Keratinocyte (primary cell): Measurements from ENCODE around the gene SLC29A1. TPM values are rescaled to one million over a fixed set of nuclear protein-coding genes. Genes with fewer than 3 reads are reported as not detected.

ENCODE experiments used
- DNase-seq: peaks from one replicate; pipeline ENCODE4 v3.0.0-alpha.2; 2011; ENCODE audit warnings: low read depth, missing footprints, low spot score
- FAIRE-seq: peaks from 2 replicates; lab custom pipeline; 2011; peaks lifted over from hg19 to GRCh38; lab: Jason Lieb, UNC
- H2AFZ ChIP-seq: 2 replicates; pipeline ENCODE4 v1.6.0; 2012; ENCODE audit warnings: low read length, control low read depth, inconsistent platforms; ENCODE audit not compliant: control insufficient read depth
- H3K27ac ChIP-seq: 2 replicates; pipeline ENCODE4 v1.5.1; 2011; ENCODE audit warnings: low read length; ENCODE audit not compliant: control insufficient read depth, insufficient read depth
- H3K27me3 ChIP-seq: 3 replicates; pipeline ENCODE4 v1.6.0; 2011; ENCODE audit warnings: low read length; ENCODE audit not compliant: control insufficient read depth, insufficient read depth; ENCODE audit errors: extremely low read depth
- H3K36me3 ChIP-seq, 2 experiments: 2 replicates in 1 of 2; 3 replicates in 1 of 2; pipeline ENCODE4 v1.5.1; 2011; ENCODE audit warnings: low read length in 2 of 2, mild to moderate bottlenecking in 1 of 2; ENCODE audit not compliant: control insufficient read depth in 2 of 2, insufficient read depth in 2 of 2; ENCODE audit errors: extremely low read depth in 1 of 2
- H3K4me1 ChIP-seq: 3 replicates; pipeline ENCODE4 v1.5.1; 2011; ENCODE audit warnings: low read length; ENCODE audit not compliant: control insufficient read depth, insufficient read depth; ENCODE audit errors: extremely low read depth
- H3K4me2 ChIP-seq: 3 replicates; pipeline ENCODE4 v1.6.0; 2011; ENCODE audit warnings: low read depth, low read length; ENCODE audit not compliant: control insufficient read depth, insufficient read depth; ENCODE audit errors: extremely low read depth
- H3K4me3 ChIP-seq, 3 experiments: fragments of 200-600 bp in 1 of 3; sonication (generic) in 1 of 3; 2 replicates in 2 of 3; 3 replicates in 1 of 3; pipeline ENCODE4 v1.5.1; 2011 to 2016; ENCODE audit warnings: low read length in 3 of 3, mild to moderate bottlenecking in 3 of 3, control low read depth in 2 of 3, inconsistent platforms in 1 of 3, low read depth in 1 of 3, mixed read lengths in 1 of 3, mixed run types in 1 of 3, moderate library complexity in 1 of 3; ENCODE audit not compliant: control insufficient read depth in 2 of 3, insufficient read depth in 2 of 3; ENCODE audit errors: extremely low read depth in 1 of 3
- H3K79me2 ChIP-seq: 2 replicates; pipeline ENCODE4 v1.6.0; 2012; ENCODE audit warnings: low read length; ENCODE audit not compliant: control insufficient read depth, insufficient read depth
- H3K9ac ChIP-seq: 3 replicates; pipeline ENCODE4 v1.6.0; 2011; ENCODE audit warnings: low read length; ENCODE audit not compliant: control insufficient read depth, insufficient read depth; ENCODE audit errors: extremely low read depth
- H3K9me1 ChIP-seq: 3 replicates; pipeline ENCODE4 v1.6.0; 2011; ENCODE audit warnings: low read length; ENCODE audit not compliant: control insufficient read depth, insufficient read depth; ENCODE audit errors: extremely low read depth
- H3K9me3 ChIP-seq: 2 replicates; pipeline ENCODE4 v1.5.1; 2012; ENCODE audit warnings: low read depth, low read length; ENCODE audit not compliant: control insufficient read depth
- H4K20me1 ChIP-seq: 3 replicates; pipeline ENCODE4 v1.6.0; 2011; ENCODE audit warnings: low read length; ENCODE audit not compliant: control insufficient read depth, insufficient read depth; ENCODE audit errors: extremely low read depth
- EZH2 ChIP-seq: IDR thresholded peaks from one replicate; pipeline ENCODE4 v1.6.1; 2012; ENCODE audit warnings: inconsistent platforms, mild to moderate bottlenecking, low read length, moderate library complexity
- dilution Hi-C: fragments of 300-500 bp; cut with MboI; formaldehyde crosslinking; loops from one replicate; pipeline ENCODE4 v1.7.0; 2020; ENCODE audit warnings: low sequenced_read_pairs; ENCODE audit not compliant: extremely low pct_ligation_motif_present
- polyA plus RNA-seq, 5 experiments: library from polyadenylated mRNA; depleted of rRNA in 3 of 5; stranded (reverse) in 3 of 5; stranded (forward) in 1 of 5; unstranded in 1 of 5; fragments of >200 nt; gene quantifications; 1 replicate in 1 of 5; 2 replicates in 3 of 5; 3 replicates in 1 of 5; pipeline versions ENCODE4 v1.2.1 to v1.2.3, GENCODE V29; 2011 to 2012; ENCODE audit warnings: missing spikeins in 2 of 5, low read depth in 1 of 5, low replicate concordance in 1 of 5
- TF ChIP-seq, protein P1 (sequence below), 3 experiments: IDR thresholded peaks in 1 of 3; conservative IDR thresholded peaks in 1 of 3; optimal IDR thresholded peaks in 1 of 3; 2 replicates in 2 of 3; 3 replicates in 1 of 3; pipeline versions ENCODE3 to v1.5.1; 2011; ENCODE audit warnings: low read length in 3 of 3, mild to moderate bottlenecking in 3 of 3, moderate library complexity in 2 of 3, control low read depth in 1 of 3, inconsistent platforms in 1 of 3; ENCODE audit not compliant: insufficient read depth in 2 of 3; ENCODE audit errors: extremely low read depth in 1 of 3

The SLC29A1 gene
- polyA plus RNA-seq, 1 donor (not counting 4 experiments of a cell fraction or from before 2014, with no cell fraction given): 51.0 TPM

- Histone ChIP-seq H3K9me1 (peaks cover 3% of the 10 kb centered on the region), H3K36me3 (peaks cover 7 to 29% of the 10 kb centered on the region in 2 experiments), H3K79me2 (no peaks in the 10 kb centered on the region), H3K9me3 (no peaks in the 10 kb centered on the region), H3K4me3 (no peak overlapping the region), H4K20me1 (no peaks in the 10 kb centered on the region), H3K27me3 (no peaks in the 10 kb centered on the region), H3K4me1 (peaks cover 24% of the 10 kb centered on the region), H3K4me2 (no peak overlapping the region), H3K27ac (no peak overlapping the region), H2AFZ (no peak overlapping the region), H3K9ac (no peak overlapping the region)
- TF ChIP-seq, protein P1, sequence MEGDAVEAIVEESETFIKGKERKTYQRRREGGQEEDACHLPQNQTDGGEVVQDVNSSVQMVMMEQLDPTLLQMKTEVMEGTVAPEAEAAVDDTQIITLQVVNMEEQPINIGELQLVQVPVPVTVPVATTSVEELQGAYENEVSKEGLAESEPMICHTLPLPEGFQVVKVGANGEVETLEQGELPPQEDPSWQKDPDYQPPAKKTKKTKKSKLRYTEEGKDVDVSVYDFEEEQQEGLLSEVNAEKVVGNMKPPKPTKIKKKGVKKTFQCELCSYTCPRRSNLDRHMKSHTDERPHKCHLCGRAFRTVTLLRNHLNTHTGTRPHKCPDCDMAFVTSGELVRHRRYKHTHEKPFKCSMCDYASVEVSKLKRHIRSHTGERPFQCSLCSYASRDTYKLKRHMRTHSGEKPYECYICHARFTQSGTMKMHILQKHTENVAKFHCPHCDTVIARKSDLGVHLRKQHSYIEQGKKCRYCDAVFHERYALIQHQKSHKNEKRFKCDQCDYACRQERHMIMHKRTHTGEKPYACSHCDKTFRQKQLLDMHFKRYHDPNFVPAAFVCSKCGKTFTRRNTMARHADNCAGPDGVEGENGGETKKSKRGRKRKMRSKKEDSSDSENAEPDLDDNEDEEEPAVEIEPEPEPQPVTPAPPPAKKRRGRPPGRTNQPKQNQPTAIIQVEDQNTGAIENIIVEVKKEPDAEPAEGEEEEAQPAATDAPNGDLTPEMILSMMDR (optimal IDR thresholded peaks at IDR 0.05 in 1 of 3, IDR thresholded peaks at IDR 0.05 in 1 of 3, conservative IDR thresholded peaks at IDR 0.05 in 1 of 3; ENCODE audit: extremely low read depth in 1 of 3, insufficient read depth in 2 of 3, low read length in 3 of 3): no peak
- DNase-seq: no peak
- dilution Hi-C loops: no loop called here
- FAIRE-seq: no peak
Observed at GRCh38 chr6:44232676-44233566, 9.5 kb downstream of the SLC29A1 start.

GRCh38 chr6:44233567-44234100 is 10.2 kb downstream of the SLC29A1 start:
- FAIRE-seq: no peak

More at GRCh38 chr6:44233567-44234100, 10.2 kb downstream of the SLC29A1 start:
- Histone ChIP-seq H3K79me2 (no peaks in the 10 kb centered on the region), H3K9ac (no peak overlapping the region), H3K36me3 (peaks cover 7 to 24% of the 10 kb centered on the region in 2 experiments), H4K20me1 (no peaks in the 10 kb centered on the region), H3K9me3 (no peaks in the 10 kb centered on the region), H3K4me2 (no peak overlapping the region), H3K27ac (no peak overlapping the region), H3K9me1 (peaks cover 3% of the 10 kb centered on the region), H3K4me3 (no peak overlapping the region), H2AFZ (no peak overlapping the region), H3K27me3 (no peaks in the 10 kb centered on the region), H3K4me1 (peaks cover 31% of the 10 kb centered on the region)
- TF ChIP-seq EZH2: no peak
- TF ChIP-seq, protein P1 (optimal IDR thresholded peaks at IDR 0.05 in 1 of 3, IDR thresholded peaks at IDR 0.05 in 1 of 3, conservative IDR thresholded peaks at IDR 0.05 in 1 of 3; ENCODE audit: extremely low read depth in 1 of 3, insufficient read depth in 2 of 3, low read length in 3 of 3): no peak
- DNase-seq: no peak
- dilution Hi-C loops: no loop called here
